Measurements from ENCODE around the gene PFDN4. TPM values are rescaled to one million over a fixed set of nuclear protein-coding genes. Genes with fewer than 3 reads are reported as not detected.

PFDN4 gene
- total and polyA plus RNA-seq, 2 of the 13 experiments (the other 11 are each of a cell fraction or from before 2014, with no cell fraction given) = 59.8 to 227 TPM

DNA sequence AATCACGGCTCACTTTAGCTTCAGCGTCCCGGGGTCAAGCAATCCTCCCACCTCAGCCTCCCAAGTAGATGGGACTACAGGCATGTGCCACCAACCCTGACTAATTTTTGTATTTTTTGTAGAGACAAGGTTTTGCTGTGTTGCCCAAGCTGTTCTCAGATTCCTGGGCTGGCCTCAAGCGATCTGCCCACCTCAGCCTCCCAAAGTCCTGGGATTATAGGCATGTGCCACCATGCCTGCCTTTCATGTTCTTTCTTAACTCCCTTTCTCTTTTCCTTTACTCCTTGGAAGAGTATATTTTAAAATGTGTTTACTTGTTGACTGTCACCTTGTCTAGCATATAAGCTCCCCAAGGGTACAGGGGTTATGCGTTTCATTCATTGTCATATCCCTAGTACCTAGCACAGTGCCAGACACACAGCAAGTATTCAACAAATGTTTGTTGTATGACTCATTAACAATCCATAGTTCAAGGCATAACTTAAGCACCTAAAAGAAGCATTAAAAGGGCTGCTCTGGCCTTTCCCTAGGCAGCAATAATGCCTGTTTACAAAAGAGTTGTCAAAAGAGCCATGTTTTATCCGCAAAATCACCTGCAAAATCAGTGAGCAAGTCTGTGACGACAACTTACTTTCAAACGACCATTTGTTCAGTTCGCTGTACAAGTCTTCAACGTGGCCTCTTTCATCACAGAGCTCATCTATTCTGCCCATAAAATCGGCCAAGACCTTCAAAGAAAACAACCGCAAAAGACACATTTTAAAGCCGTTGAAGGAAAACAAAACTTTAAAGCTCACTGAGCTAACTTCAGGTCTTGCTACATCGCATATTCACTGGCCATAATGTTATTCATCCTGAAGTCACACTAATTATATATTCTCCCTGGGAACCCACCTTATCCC lies 38.7 kb upstream of the PFDN4 start (continued):
- no peak for TF ChIP-seq EP300 (IDR thresholded peaks at IDR 0.05; ENCODE audit: low read depth in 2 of 2, low read length in 2 of 2)
- TF ChIP-seq EP300 (CRISPR knock-in tag; IDR thresholded peaks at IDR 0.05; ENCODE audit: borderline replicate concordance) = peak; percentile 39; the same call in 1 of the 2 replicates
- peak; percentile 79; the same call in 1 of the 2 replicates for TF ChIP-seq ZNF878 (CRISPR knock-in tag; IDR thresholded peaks at IDR 0.05)
- TF ChIP-seq, protein P1, sequence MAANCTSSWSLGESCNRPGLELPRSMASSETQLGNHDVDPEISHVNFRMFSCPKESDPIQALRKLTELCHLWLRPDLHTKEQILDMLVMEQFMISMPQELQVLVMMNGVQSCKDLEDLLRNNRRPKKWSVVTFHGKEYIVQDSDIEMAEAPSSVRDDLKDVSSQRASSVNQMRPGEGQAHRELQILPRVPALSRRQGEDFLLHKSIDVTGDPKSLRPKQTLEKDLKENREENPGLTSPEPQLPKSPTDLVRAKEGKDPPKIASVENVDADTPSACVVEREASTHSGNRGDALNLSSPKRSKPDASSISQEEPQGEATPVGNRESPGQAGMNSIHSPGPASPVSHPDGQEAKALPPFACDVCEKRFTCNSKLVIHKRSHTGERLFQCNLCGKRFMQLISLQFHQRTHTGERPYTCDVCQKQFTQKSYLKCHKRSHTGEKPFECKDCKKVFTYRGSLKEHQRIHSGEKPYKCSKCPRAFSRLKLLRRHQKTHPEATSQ (CRISPR knock-in tag; IDR thresholded peaks at IDR 0.05; ENCODE audit: borderline replicate concordance) = no peak
- peak; percentile 56; the same call in 1 of the 2 replicates for TF ChIP-seq ZNF335 (CRISPR knock-in tag; IDR thresholded peaks at IDR 0.05)
- TF ChIP-seq NFE2L1 (CRISPR knock-in tag; IDR thresholded peaks at IDR 0.05; ENCODE audit: borderline replicate concordance) = no peak
- no peak for TF ChIP-seq KAT7 (CRISPR knock-in tag; IDR thresholded peaks at IDR 0.05; ENCODE audit: borderline replicate concordance)
- TF ChIP-seq, protein P2, sequence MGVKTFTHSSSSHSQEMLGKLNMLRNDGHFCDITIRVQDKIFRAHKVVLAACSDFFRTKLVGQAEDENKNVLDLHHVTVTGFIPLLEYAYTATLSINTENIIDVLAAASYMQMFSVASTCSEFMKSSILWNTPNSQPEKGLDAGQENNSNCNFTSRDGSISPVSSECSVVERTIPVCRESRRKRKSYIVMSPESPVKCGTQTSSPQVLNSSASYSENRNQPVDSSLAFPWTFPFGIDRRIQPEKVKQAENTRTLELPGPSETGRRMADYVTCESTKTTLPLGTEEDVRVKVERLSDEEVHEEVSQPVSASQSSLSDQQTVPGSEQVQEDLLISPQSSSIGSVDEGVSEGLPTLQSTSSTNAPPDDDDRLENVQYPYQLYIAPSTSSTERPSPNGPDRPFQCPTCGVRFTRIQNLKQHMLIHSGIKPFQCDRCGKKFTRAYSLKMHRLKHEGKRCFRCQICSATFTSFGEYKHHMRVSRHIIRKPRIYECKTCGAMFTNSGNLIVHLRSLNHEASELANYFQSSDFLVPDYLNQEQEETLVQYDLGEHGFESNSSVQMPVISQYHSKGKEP (CRISPR knock-in tag; IDR thresholded peaks at IDR 0.05) = no peak
- no peak for TF ChIP-seq PRMT3 (CRISPR knock-in tag; IDR thresholded peaks at IDR 0.05; ENCODE audit: borderline replicate concordance, low read depth)
- TF ChIP-seq, protein P3, sequence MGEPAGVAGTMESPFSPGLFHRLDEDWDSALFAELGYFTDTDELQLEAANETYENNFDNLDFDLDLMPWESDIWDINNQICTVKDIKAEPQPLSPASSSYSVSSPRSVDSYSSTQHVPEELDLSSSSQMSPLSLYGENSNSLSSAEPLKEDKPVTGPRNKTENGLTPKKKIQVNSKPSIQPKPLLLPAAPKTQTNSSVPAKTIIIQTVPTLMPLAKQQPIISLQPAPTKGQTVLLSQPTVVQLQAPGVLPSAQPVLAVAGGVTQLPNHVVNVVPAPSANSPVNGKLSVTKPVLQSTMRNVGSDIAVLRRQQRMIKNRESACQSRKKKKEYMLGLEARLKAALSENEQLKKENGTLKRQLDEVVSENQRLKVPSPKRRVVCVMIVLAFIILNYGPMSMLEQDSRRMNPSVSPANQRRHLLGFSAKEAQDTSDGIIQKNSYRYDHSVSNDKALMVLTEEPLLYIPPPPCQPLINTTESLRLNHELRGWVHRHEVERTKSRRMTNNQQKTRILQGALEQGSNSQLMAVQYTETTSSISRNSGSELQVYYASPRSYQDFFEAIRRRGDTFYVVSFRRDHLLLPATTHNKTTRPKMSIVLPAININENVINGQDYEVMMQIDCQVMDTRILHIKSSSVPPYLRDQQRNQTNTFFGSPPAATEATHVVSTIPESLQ (CRISPR knock-in tag; conservative IDR thresholded peaks at IDR 0.05) = no peak
- TF ChIP-seq RFX5 (IDR thresholded peaks at IDR 0.05; ENCODE audit: low read depth, low read length) = no peak
- no peak for TF ChIP-seq SMAD9 (CRISPR knock-in tag; IDR thresholded peaks at IDR 0.05)
- peak; percentile 24; the same call in 1 of the 2 replicates for TF ChIP-seq TBX2 (CRISPR knock-in tag; IDR thresholded peaks at IDR 0.05; ENCODE audit: borderline replicate concordance)
- TF ChIP-seq, protein P4, sequence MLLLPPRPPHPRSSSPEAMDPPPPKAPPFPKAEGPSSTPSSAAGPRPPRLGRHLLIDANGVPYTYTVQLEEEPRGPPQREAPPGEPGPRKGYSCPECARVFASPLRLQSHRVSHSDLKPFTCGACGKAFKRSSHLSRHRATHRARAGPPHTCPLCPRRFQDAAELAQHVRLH (CRISPR knock-in tag; IDR thresholded peaks at IDR 0.05; ENCODE audit: borderline replicate concordance, low read depth) = no peak
- TF ChIP-seq ZNF660 (CRISPR knock-in tag; IDR thresholded peaks at IDR 0.05; ENCODE audit: borderline replicate concordance, low read depth) = no peak
- no peak for TF ChIP-seq ZNF343 (CRISPR knock-in tag; IDR thresholded peaks at IDR 0.05)
- no peak for TF ChIP-seq IRF2 (CRISPR knock-in tag; IDR thresholded peaks at IDR 0.05)
- no peak for TF ChIP-seq SOX6 (IDR thresholded peaks at IDR 0.05)
- no peak for TF ChIP-seq SOX6 (CRISPR knock-in tag; IDR thresholded peaks at IDR 0.05)
- TF ChIP-seq, protein P5, sequence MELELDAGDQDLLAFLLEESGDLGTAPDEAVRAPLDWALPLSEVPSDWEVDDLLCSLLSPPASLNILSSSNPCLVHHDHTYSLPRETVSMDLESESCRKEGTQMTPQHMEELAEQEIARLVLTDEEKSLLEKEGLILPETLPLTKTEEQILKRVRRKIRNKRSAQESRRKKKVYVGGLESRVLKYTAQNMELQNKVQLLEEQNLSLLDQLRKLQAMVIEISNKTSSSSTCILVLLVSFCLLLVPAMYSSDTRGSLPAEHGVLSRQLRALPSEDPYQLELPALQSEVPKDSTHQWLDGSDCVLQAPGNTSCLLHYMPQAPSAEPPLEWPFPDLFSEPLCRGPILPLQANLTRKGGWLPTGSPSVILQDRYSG (CRISPR knock-in tag; IDR thresholded peaks at IDR 0.05) = no peak
- TF ChIP-seq, protein P6, sequence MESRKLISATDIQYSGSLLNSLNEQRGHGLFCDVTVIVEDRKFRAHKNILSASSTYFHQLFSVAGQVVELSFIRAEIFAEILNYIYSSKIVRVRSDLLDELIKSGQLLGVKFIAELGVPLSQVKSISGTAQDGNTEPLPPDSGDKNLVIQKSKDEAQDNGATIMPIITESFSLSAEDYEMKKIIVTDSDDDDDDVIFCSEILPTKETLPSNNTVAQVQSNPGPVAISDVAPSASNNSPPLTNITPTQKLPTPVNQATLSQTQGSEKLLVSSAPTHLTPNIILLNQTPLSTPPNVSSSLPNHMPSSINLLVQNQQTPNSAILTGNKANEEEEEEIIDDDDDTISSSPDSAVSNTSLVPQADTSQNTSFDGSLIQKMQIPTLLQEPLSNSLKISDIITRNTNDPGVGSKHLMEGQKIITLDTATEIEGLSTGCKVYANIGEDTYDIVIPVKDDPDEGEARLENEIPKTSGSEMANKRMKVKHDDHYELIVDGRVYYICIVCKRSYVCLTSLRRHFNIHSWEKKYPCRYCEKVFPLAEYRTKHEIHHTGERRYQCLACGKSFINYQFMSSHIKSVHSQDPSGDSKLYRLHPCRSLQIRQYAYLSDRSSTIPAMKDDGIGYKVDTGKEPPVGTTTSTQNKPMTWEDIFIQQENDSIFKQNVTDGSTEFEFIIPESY (CRISPR knock-in tag; IDR thresholded peaks at IDR 0.05) = peak; percentile 36; the same call in 1 of the 2 replicates
